Stomach (tissue), 4 donors: ENCODE data around the gene UNC5A.

ENCODE experiments used
- CTCF ChIP-seq, 7 experiments: fragments of 450-650 bp in 4 of 7; fragments of 200-600 bp in 3 of 7; sonication (generic) in 3 of 7; IDR thresholded peaks; one replicate each; pipeline ENCODE4 v1.5.1; 2016 to 2019; ENCODE audit warnings: antibody characterized with exemption in 7 of 7, control low read depth in 2 of 7, mild to moderate bottlenecking in 1 of 7
- POLR2A ChIP-seq, 4 donors: fragments of 450-650 bp; IDR thresholded peaks; one replicate each; pipeline ENCODE4 v1.6.1; 2016; ENCODE audit warnings: antibody characterized with exemption in 4 of 4, control low read depth in 2 of 4, mild to moderate bottlenecking in 1 of 4, moderate library complexity in 1 of 4

GRCh38 chr5:176768174-176768970, 42.0 kb upstream of the UNC5A start:
- TF ChIP-seq POLR2A (IDR thresholded peaks at IDR 0.05) (no peak), CTCF (IDR thresholded peaks at IDR 0.05) (no peak)
